HEK293T (cell line): ENCODE results near the gene MAPKAPK3.

Experiments used
- CTBP1 ChIP-seq: fragments of 450-650 bp; IDR thresholded peaks from 2 replicates; pipeline ENCODE4 v1.6.1; 2016; ENCODE audit warnings: borderline replicate concordance
- ELF4 ChIP-seq: fragments of 450-650 bp; IDR thresholded peaks from 2 replicates; pipeline ENCODE4 v1.6.1; 2017; ENCODE audit warnings: antibody characterized with exemption
- FOXM1 ChIP-seq: fragments of 450-650 bp; IDR thresholded peaks from 2 replicates; pipeline ENCODE4 v1.6.1; 2017; ENCODE audit warnings: mild to moderate bottlenecking, borderline replicate concordance
- L3MBTL2 ChIP-seq: fragments of 450-650 bp; conservative IDR thresholded peaks from 2 replicates; pipeline ENCODE4 v1.6.1; 2016; ENCODE audit warnings: mild to moderate bottlenecking
- SP1 ChIP-seq: fragments of 450-650 bp; IDR thresholded peaks from 2 replicates; pipeline ENCODE4 v1.6.1; 2017

GRCh38 chr3:50570508-50571279 is 46.3 kb upstream of the MAPKAPK3 start:
- no peak for TF ChIP-seq CTBP1
- no peak for TF ChIP-seq SP1
- no peak for TF ChIP-seq L3MBTL2
- TF ChIP-seq ELF4, result no peak
- TF ChIP-seq FOXM1, result no peak
